NCI-H2196 (cell line): ENCODE measurements around the gene ZP1.

Experiments
- DNase-seq: peaks from one replicate; lab custom pipeline; 2025; ENCODE audit not compliant: unreplicated experiment; lab: John Stamatoyannopoulos, UW

The ZP1 gene

DNA sequence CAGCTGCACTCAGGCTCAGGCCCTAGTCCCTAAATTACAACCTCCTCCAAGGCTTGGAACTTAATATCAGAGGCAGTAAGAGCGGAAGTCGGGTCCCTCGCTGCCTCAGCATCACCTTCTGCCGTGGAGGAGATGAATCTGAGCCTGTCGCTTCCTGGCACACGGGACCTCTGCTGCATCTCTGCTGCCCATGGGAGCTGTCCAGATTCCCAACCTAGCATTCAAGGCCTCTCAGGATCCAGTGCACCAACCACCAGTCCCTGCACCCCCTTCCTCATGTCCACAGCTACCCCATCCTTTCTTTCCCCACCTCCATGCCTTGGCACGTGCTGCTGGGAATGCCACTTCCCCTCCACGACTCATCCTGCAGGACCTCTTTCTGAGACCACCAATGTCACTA, 9.1 kb upstream of the ZP1 start:
- no peak for DNase-seq

DNA sequence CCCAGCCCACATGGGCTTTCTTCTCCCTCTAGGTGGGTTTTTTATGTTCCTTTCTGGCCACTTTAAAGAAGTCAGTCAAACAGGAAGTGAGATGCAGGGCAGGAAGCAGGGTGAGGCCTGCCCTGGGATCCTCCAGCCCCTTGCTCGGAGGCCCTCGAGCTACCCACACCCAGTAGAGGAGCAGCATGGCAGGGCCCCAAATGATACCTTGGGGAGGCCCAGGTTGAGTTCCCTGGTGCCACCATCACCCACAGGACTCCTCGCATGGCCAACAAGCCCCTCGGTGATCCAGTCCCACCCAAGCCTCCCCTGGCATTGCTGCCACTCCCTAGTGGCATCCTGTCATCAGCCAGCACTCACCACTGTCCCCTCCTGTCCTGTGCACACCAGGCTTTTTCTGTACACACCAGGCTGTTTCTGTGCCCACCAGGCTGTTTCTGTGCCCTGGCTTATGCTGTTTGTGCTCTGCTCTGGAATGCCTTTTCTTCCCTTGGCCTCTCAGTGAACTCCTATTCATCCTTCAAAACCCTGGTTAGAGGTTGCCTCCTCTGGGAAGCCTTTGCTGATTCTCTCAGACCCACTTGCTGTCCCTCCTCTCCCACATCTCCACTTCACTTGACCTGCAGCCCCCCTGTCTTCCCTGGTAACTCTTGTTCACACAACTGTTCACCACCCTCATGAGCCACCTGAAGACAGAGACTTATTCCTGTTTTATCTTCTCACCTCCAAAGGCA, 8.4 kb upstream of the ZP1 start:
- no peak for DNase-seq

DNA sequence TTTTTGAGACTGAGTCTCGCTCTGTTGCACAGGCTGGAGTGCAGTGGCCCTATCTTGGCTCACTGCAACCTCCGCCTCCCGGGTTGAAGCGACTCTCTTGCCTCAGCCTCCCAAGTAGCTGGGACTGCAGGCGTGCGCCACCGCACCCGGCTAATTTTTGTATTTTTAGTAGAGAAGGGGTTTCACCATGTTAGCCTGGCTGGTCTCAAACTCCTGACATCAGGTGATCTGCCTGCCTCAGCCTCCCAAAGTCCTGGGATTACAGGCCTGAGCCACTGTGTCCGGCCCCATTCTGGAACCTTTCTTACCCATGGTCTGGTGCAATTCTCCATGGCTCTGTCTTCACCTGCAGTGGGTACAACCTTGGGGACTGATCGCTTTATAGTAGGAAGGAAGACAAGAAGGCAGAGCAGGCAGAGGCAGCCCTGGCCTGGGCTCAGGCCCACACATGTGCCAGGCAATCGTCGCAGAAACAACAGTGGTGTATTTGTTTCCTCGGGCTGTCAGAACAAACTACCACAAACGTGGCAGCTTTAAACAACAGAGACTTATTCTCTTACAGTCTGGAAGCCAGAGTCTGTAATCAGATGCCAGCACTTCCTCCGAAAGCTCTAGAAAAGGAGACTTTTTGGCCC, 7.6 kb upstream of the ZP1 start:
- no peak for DNase-seq

DNA sequence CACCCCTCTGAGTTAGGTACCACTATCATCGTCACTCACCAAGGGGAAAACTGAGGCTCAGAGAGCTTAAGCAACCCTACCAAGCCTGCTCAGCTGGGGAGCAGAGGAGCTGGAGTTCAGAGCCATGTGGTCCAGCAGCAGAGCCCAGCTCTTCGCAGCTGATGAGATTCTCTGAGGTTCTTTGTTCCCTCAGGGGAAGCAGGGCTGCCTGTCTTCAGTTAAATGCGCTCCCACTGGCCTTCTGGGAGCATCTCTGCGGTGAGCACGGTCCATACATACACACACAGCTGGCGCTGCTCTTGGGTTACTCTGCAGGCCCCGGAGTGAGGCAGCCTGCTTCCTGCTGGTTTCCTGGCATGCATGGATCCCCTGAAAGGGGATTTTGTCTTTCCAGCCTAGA, 6.4 kb upstream of the ZP1 start:
- no peak for DNase-seq

DNA sequence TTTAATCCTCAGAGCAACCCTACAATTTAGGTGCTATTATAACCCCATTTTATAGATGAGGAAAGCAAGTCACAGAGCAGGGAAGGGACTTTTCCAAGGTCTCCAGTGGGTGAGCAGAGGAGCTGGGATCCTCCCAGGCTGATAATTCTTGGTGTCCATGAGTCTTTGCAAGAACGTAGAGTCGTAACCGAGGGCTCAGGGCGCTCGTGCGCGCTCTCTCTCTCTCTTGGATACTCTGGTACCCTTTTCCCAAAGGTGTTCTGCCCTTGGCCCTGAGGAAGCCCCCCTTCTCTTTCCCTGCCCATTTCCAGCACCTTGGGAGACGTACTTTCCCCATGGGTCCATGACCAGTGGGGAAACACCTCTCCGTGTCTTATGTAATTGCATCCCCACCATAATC, 5.2 kb upstream of the ZP1 start:
- no peak for DNase-seq

DNA sequence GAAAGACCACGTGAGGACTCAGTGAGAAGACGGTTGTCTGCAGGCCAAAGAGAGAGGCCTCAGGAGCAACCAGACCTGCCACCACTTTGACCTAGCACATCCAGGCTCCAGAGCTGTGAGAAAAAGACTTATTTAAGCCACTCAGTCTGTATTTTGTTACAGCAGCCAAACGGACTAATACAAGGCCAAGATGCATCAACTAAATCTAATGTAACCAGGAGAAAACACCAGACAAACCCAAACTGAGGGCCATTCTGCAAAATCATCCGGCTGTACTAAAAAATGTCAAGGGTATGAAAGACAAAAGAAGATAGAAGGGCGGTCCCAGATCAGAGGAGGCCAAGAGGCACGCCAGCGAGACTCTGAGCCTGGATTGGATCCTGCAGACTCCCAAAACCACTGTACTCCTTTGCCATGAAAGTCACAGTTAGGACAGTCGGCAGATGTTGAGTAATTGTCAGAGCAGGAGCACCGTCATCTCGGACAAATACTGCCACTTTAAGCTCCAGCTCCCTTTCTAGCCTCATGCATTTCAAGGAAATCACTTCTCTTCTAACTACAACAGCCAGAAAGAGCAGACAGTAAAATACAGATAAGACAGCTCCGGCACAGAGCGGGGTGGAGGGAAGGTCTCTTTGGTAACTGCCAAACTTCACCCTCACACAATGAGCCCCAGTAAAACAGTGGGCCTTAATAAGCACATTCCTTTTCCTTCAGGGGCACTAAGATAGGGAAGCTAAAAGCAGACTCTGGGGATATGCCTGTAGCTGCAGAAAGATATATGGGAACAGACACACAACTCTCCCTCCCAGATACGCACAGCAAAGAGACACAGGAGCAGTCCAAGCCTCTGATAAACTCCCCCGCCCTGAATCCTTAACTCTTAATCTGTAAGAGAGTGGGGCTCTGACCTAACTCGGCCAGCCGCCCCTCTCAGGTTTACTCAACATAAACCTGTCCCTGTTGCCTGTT, 3.5 kb upstream of the ZP1 start:
- DNase-seq, result no peak

DNA sequence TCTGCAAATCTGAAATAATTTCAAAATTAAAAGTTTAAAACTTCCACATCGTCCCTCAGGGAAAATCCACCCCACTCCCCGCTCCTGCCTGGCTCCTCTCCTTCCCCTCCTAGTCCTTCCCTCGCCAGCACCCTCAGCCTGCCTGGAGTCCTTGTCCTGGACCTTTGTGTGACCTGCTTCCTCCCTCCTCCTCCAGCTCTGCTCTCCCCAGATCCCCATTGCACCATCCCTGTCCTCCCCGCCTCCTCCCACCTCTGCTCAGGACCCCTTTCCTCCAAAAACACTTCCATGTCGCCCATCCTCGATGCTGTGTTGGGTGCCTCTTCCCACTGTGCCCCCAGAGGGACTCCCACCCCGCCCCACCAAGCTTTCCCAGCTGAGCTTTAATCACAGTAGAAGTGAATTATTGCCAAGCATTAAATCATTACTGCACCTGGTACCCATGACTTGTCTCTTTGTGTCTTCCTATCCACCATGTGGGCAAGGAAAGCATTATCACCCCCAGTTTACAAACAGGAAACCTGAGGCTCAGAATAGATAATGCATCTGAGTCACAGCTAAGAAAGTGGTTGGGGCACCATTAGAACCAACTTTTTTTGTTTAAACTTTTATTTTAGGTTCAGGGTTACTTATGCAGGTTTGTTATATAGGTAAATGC, 2.4 kb upstream of the ZP1 start:
- DNase-seq, result no peak

DNA sequence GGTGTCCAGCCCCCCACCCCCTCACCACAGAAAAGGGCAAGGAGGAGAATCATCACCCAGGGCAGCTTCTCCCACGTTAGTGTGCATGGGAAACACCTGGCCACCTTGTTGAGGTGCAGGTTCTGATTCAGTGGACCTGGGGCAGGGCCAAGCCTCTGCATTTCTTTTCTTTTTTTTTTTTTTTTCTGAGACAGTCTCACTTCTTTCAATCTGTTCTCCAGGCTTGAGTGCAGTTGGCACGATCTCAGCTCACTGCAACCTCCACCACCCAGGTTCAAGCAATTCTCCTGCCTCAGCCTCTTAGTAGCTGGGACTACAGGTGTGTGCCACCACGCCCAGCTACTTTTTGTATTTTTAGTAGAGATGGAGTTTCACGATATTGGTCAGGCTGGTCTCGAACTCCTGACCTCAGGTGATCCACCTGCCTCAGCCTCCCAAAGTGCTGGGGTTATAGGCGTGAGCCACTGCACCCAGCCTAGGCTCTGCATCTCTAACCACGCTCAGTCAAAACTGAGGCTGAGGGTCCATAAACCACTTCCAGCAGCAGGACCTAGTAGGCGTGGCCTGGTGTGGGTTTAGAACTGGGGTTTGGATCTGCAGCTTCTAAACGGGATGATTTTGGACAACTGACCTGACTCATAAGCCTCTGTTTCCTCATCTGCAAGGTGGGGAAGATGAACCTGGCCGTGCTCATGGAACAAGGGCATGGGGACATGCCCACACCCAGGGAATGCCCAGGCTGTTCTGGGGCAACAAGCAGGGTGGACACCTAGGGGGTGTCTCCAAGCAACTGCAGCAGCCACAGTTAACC, 734 bp downstream of the ZP1 start:
- DNase-seq, result no peak

DNA sequence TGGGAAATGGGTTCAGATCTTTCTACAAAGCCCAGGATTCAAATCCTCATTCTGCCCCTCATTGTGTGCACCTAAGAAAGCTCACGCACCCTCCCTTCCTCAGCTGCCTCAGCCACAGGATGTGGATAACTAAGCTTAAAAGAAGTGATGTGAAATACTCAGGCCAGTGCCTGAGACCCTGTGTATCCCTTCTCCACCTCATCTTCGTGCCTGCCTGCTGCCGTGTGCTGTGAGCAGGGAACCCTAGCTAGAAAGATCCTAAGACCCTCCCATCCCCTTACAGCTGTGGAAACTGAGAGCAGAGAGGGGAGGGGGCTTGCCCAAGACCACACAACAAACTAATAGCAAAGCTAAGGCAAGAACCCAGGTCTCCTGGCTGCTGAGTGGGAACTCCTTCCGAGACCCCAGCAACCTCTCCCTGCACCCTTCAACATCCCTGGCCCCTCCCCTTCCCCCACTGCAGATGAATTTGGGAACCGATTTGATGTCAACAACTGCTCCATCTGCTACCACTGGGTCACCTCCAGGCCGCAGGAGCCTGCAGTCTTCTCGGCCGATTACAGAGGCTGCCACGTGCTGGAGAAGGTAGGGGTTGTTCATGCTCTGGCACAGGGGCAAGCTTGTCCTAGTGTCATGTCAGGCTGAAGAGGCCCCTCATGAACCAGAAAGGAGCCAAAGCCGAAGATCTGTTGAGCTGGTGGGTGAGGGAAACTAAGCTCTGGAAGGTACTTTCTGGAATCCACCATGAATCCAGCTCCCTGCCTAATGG, 1.5 kb downstream of the ZP1 start:
- no peak for DNase-seq

DNA sequence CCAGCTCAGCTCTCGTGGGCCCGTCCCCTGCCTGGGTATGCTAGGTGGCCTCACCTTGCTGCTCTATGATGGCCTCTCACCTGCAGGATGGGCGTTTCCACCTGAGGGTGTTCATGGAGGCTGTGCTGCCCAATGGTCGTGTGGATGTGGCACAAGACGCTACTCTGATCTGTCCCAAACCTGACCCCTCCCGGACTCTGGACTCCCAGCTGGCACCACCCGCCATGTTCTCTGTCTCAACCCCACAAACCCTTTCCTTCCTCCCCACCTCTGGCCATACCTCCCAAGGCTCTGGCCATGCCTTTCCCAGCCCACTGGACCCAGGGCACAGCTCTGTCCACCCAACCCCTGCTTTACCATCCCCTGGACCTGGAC, 2.1 kb downstream of the ZP1 start:
- no peak for DNase-seq

DNA sequence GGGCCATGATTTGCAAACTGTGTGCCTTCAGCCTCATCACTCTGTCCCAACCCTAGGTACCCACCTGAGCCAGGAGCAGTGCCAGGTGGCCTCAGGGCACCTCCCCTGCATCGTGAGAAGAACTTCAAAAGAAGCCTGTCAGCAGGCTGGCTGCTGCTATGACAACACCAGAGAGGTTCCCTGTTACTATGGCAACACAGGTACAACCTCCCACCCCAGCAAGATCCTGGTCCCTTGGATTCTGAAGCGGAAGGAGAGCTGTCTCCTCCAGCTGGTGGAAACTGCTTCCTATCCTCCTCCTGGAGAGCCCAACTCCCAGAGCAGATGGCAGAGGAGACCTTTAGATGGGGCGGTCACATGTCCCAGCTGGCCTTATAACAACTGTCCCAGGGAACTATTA, 2.9 kb downstream of the ZP1 start:
- DNase-seq, result peak; percentile 51

DNA sequence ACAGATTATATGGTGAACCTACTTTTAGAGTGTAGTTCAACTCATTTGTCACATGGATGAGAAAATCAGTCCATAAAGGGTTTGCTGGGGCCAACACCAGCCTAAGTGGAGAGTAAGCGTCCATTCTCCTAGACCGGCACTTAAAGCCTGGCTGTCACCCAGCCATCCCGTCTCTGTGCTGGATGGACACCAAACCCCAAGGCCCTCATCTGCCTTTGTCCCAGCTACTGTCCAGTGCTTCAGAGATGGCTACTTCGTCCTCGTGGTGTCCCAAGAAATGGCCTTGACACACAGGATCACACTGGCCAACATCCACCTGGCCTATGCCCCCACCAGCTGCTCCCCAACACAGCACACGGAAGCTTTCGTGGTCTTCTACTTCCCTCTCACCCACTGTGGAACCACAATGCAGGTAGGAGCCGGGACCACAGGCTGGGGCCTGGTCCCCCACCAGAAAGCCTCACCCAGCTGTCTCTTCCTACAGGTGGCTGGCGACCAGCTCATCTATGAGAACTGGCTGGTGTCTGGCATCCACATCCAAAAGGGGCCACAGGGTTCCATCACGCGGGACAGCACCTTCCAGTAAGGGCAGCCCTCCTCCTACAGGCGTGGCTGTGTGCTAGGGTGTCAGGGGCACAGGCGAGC, 3.5 kb downstream of the ZP1 start:
- DNase-seq, result no peak

DNA sequence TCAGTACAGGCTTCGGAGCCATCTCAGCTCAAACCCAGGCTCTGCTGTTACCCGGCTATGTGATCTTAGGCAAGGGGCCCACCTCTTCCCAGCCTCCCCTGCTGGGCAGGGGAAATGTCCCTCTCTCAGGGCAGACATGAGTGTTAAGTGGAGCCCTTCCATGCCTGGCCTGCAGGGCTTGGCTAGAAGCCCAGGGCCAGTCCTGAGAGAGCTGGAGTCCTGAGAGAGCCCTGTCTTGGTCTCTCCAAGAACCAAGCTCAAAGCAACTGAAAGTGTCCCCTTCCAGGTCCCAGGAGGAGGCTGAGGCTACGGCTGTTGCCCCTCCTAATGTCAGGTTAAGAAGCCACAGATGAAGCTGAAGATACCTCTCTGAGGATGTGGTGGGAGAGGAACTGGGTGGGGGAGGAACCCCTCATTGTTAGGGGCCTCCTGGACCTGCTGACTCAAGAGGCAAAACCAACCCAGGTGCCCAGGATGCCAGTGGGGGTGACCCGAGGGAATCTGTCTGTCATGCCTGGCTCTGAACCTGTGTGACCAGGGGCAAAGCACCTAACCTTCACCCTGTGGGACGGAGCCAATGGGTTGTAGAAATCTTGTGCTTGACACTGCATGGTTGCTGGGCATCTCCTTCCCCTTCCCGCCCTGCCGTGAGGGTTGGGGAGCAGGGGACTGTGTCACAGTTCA, 4.2 kb downstream of the ZP1 start:
- peak; percentile 30 for DNase-seq

DNA sequence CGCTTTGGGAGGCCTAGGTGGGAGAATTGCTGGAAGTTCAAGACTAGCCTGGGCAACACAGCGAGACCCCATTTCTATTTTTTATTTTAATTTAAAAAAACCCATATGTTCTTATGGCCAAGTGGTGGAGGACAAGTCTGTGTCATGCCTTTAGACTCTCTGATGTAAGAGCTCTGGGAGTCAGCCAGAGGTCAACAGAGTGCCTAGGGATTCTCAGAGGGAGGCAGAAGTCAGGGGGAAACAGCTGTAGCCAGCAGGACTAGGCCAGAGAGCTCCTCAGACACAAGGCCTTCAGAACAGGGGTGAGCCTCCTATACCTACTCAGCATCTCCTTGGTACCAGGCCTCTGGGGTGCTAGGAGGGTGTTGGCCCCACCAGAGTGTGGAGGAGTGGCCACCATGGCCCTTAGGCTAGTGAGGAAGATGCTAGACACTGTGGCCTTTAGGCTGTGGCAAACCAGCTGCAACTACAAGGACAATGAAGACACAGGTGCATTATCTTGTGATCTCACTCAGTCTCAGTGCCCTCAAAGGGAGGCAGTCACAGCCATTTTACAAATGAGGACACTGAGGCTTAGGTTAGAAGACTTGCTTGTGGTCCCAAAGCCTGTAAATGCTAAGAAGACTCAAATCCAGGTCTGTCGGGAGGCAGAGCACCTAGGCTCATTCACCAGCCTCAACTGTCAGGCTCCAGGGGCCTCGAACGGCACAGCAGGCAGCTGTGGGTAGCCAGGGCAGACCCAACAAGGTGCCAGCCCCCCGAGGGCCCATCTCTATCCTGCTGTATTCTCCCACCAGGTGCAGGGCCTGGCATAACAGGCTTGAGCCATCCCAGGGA, 5.0 kb downstream of the ZP1 start:
- DNase-seq, result no peak

DNA sequence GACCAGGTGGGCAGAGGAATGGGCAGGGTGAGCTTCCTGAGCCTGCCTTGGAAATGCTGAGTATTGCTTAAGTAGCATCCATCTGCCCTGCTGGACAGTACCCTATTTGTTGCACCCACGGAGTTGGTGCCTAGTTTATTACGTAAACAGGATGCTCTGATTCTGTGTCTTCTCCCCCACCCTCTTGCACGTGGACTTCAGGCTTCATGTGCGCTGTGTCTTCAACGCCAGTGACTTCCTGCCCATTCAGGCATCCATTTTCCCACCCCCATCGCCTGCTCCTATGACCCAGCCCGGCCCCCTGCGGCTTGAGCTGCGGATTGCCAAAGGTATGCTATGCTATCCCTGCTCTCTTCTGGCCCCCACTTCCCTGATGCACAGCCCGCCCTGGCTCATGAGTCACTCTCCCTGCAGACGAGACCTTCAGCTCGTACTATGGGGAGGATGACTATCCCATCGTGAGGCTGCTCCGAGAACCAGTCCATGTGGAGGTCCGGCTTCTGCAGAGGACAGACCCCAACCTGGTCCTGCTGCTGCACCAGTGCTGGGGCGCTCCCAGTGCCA, 5.7 kb downstream of the ZP1 start:
- DNase-seq, result no peak

DNA sequence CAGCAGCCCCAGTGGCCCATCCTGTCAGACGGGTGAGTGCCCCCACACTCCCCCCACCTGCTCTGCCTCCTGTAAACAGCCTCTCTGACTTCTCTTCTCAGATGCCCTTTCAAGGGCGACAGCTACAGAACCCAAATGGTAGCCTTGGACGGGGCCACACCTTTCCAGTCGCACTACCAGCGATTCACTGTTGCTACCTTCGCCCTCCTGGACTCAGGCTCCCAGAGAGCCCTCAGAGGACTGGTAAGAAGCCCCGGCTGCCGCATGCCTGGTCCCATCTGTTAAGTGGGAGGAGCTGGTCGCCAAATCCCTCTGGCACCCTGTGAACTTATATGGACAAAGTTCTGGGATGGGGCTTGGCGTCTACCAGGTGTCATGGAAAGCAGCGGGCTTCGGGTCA, 6.2 kb downstream of the ZP1 start:
- no peak for DNase-seq
